Upper lobe of right lung (tissue), 1 donor: Measurements from ENCODE around the gene CENPB. TPM values are rescaled to one million over a fixed set of nuclear protein-coding genes. Genes with fewer than 3 reads are reported as not detected.

Experiments used
- ATAC-seq: fragments of 200-7000 bp; cut with Tn5 transposase; one replicate; pipeline ENCODE4 v1.9.1; 2020; ENCODE audit warnings: mild to moderate bottlenecking, moderate library complexity
- DNase-seq: peaks from one replicate; pipeline ENCODE4 v3.0.0-alpha.2; 2020
- H3K27ac ChIP-seq: fragments of 200-600 bp; one replicate; pipeline ENCODE4 v1.8.0; 2022
- H3K27me3 ChIP-seq: fragments of 200-600 bp; one replicate; pipeline ENCODE4 v1.8.0; 2022; ENCODE audit warnings: mild to moderate bottlenecking
- H3K36me3 ChIP-seq: fragments of 200-600 bp; one replicate; pipeline ENCODE4 v1.8.0; 2022
- H3K4me1 ChIP-seq: fragments of 200-600 bp; one replicate; pipeline ENCODE4 v1.8.0; 2022
- H3K4me3 ChIP-seq: fragments of 200-600 bp; one replicate; pipeline ENCODE4 v1.8.0; 2022; ENCODE audit warnings: mild to moderate bottlenecking
- H3K9me3 ChIP-seq: fragments of 200-600 bp; one replicate; pipeline ENCODE4 v1.8.0; 2022
- intact Hi-C: fragments of 100-400 bp; cut with DNase I; formaldehyde crosslinking; loops from one replicate; pipeline ENCODE4 v1.11.0; 2022
- total RNA-seq: library from RNA; stranded (reverse); fragmentation: NEBNext Ultra II Directional; extraction: Animal tissue kit (Norgen Biotek cat#: 25700); gene quantifications from one replicate; pipeline ENCODE4 v1.2.1, GENCODE V29; 2021
- TF ChIP-seq, protein P1 (sequence below): fragments of 200-600 bp; IDR thresholded peaks from one replicate; pipeline ENCODE4 v1.8.0; 2022; ENCODE audit warnings: antibody characterized with exemption
- donor health status: DM: no; HTN: yes; CAD: no; lungs with severe emphysema.

CENPB gene
- total RNA-seq, 1 donor from 2014 or later = 94.6 TPM

DNA sequence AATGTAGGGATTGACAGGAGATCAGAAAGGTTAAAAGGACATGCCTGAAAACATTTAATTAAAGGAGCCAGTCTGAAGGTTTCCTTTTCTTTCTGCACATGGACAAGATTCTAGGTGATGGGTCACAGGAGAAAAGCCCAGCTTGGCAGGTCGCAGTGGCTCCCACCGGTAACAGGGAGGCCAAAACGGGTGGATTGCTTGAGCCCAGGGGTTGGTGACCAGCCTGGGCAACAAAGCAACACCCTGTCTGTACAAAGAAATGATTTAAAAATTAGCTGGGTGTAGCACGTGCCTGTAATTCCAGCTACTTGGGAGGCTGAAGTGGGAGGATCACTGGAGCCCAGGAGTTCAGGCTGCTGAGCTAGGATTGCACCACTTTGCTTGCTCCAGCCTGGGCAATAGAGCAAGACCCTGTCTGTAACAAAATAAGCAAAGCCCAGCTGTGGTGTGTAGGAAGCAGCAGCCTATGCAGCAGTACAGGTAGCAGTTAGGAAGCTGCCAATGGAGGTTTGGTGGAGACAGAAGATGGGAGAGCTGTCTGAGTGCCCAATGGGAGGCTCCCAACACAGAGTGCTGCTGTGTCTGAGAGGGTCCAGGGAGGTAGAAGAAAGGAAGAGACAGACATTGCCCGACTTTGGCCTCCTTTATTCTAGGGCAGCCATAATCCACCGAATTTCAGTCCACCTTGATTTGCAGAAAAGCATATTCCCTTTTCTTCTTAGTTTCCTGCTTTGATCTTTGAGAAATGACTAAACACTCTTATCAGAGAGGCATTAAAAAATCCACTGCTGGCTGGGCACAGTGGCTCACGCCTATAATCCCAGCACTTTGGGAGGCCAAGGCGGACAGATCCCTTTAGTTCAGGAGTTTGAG, 26.7 kb upstream of the CENPB start:
- no peaks in the 10 kb centered on the region for H3K27me3 ChIP-seq
- TF ChIP-seq, protein P1, sequence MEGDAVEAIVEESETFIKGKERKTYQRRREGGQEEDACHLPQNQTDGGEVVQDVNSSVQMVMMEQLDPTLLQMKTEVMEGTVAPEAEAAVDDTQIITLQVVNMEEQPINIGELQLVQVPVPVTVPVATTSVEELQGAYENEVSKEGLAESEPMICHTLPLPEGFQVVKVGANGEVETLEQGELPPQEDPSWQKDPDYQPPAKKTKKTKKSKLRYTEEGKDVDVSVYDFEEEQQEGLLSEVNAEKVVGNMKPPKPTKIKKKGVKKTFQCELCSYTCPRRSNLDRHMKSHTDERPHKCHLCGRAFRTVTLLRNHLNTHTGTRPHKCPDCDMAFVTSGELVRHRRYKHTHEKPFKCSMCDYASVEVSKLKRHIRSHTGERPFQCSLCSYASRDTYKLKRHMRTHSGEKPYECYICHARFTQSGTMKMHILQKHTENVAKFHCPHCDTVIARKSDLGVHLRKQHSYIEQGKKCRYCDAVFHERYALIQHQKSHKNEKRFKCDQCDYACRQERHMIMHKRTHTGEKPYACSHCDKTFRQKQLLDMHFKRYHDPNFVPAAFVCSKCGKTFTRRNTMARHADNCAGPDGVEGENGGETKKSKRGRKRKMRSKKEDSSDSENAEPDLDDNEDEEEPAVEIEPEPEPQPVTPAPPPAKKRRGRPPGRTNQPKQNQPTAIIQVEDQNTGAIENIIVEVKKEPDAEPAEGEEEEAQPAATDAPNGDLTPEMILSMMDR = no peak
- intact Hi-C loops = no loop called here
- H3K9me3 ChIP-seq = no peaks in the 10 kb centered on the region
- peak overlapping the region; percentile 96 for H3K27ac ChIP-seq
- DNase-seq (no peak), ATAC-seq (no peak)
- H3K36me3 ChIP-seq = no peaks in the 10 kb centered on the region
- H3K4me1 ChIP-seq = peaks cover 38% of the 10 kb centered on the region
- H3K4me3 ChIP-seq = no peak overlapping the region

DNA sequence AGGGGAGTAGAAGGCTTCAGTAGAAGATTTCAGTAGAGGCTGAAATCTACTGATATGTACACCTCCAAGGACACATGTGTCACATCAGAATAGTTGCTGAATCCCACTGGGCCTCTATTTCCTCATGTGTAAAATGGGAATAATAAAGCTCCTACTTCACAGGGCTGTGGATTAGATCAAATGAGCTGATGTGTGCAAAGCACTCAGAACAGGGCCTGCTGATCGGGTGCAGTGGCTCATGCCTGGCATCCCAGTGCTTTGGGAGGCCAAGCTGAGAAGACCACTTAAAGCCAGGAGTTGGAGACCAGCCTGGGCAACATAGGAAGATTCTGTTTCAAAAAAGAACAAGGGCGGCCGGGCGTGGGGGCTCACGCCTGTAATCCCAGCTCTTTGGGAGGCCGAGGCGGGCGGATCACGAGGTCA, 25.7 kb upstream of the CENPB start:
- Histone ChIP-seq H3K27ac (peak overlapping the region; percentile 96), H3K4me3 (no peak overlapping the region), H3K9me3 (no peaks in the 10 kb centered on the region), H3K4me1 (peaks cover 47% of the 10 kb centered on the region), H3K36me3 (no peaks in the 10 kb centered on the region), H3K27me3 (no peaks in the 10 kb centered on the region)
- intact Hi-C loops = no loop called here
- TF ChIP-seq, protein P1 = no peak
- no peak for DNase-seq
- no peak for ATAC-seq

DNA sequence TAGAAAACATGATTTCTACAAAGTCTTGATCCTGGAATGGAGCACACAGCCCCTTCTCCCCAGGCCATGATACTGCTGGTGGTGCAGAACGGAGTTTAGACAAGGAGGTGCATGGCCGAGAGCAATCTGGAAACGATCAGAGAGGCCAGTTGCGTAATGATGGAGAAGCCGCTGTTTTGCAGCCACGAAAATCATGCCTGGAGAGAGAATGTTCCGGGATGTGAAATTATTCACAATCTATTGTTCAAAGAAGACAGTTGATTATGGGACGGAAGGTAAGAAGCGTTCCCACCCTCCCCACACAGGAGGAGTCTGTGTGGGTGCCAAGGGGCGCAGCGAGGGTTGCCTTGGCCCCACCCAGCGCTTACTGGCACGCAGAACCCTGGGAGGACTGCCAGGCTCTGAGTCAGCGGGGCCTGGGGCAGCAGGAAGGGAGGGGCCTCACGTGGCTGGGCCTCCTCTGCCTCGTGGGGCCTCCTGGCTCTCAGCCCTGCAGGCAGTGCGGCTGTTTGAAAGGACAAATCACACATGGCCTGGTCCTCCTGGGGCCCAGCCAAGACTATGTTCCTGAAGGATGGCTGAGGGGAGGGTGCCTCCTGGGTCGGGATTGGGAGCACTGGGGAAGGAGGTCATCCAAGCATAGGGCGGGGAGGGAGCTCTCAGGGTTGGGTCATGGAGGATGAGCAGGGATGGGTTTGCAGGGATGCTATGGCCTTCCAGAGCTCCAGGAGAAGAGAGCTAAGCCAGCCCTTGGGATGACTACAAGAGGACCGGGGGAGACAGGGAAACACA, 25.1 kb upstream of the CENPB start:
- peak; percentile 99 for DNase-seq
- intact Hi-C loops = no loop called here
- no peaks in the 10 kb centered on the region for H3K36me3 ChIP-seq
- TF ChIP-seq, protein P1 = no peak
- no peaks in the 10 kb centered on the region for H3K9me3 ChIP-seq
- peak; percentile 91 for ATAC-seq
- H3K4me3 ChIP-seq = peak overlapping the region; percentile 56
- H3K27me3 ChIP-seq = no peaks in the 10 kb centered on the region
- H3K27ac ChIP-seq = peak overlapping the region; percentile 96
- H3K4me1 ChIP-seq = peaks cover 53% of the 10 kb centered on the region

DNA sequence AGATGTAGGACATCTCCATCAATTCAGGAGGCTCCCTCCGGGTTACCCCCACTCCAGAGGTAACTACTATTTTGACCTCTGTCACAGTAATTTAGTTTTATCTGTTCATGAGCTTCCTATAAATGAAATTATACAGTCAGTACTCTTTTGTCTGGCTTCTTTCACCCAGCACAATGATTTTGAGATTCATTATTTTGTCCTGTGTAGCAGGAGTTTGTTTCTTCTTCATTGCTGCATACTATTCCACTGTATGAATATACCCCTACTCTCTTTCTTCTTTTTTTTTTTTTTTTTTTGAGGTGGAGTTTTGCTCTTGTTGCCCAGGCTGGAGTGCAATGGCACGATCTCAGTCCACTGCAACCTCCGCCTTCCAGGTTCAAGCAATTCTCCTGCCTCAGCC, 22.0 kb upstream of the CENPB start:
- peaks cover 26% of the 10 kb centered on the region for H3K36me3 ChIP-seq
- H3K27ac ChIP-seq = peak overlapping the region; percentile 96
- H3K27me3 ChIP-seq = no peaks in the 10 kb centered on the region
- intact Hi-C loops = no loop called here
- DNase-seq (no peak), ATAC-seq (no peak)
- H3K4me1 ChIP-seq = peaks cover 79% of the 10 kb centered on the region
- TF ChIP-seq, protein P1 = no peak
- H3K9me3 ChIP-seq = no peaks in the 10 kb centered on the region
- peak overlapping the region; percentile 42 for H3K4me3 ChIP-seq

DNA sequence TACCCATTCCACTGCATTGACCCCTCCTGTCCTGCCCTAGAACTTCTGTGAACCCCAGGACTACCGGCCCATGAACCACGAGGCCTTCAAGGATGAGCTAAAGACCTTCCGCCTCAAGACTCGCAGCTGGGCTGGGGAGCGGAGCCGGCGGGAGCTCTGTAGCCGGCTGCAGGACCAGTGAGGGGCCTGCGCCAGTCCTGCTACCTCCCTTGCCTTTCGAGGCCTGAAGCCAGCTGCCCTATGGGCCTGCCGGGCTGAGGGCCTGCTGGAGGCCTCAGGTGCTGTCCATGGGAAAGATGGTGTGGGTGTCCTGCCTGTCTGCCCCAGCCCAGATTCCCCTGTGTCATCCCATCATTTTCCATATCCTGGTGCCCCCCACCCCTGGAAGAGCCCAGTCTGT, 18.2 kb upstream of the CENPB start:
- Histone ChIP-seq H3K4me3 (no peak overlapping the region), H3K27ac (peak overlapping the region; percentile 96), H3K4me1 (peaks cover 87% of the 10 kb centered on the region), H3K36me3 (peaks cover 64% of the 10 kb centered on the region), H3K9me3 (no peaks in the 10 kb centered on the region), H3K27me3 (no peaks in the 10 kb centered on the region)
- ATAC-seq = no peak
- DNase-seq = no peak
- TF ChIP-seq, protein P1 = no peak
- intact Hi-C loops = no loop called here
